Measurements from ENCODE around the gene HSPB1. TPM values are rescaled to one million over a fixed set of nuclear protein-coding genes. Genes with fewer than 3 reads are reported as not detected.

Gene HSPB1
- total and polyA plus RNA-seq, 4 donors, result 25.5 to 186 (median 104) TPM

- DNase-seq (ENCODE audit: low spot score), result no peak
- Histone ChIP-seq H3K9ac (ENCODE audit: low read depth in 1 of 2, low read length in 2 of 2) (no peak overlapping the region), H3K27me3 (ENCODE audit: control insufficient read depth in 4 of 4, insufficient read depth in 4 of 4, low read length in 3 of 4) (no peaks in the 10 kb centered on the region), H3K27ac (ENCODE audit: low read depth in 1 of 2, low read length in 2 of 2) (no peak overlapping the region), H3K4me1 (ENCODE audit: control insufficient read depth in 4 of 4, insufficient read depth in 4 of 4, low read length in 3 of 4) (peaks cover 3 to 20% (median 17%) of the 10 kb centered on the region in 4 donors), H3K36me3 (ENCODE audit: control insufficient read depth in 4 of 4, insufficient read depth in 3 of 4, low read depth in 1 of 4, low read length in 3 of 4) (no peaks in the 10 kb centered on the region), H3K9me3 (ENCODE audit: control insufficient read depth in 4 of 4, low read length in 3 of 4) (no peaks in the 10 kb centered on the region), H3K4me3 (ENCODE audit: low read depth in 1 of 3, low read length in 3 of 3) (no peak overlapping the region)
- WGBS, result 67% methylated on average over 5 of the region's 5 CpGs
- no peak for TF ChIP-seq GABPA (IDR thresholded peaks at IDR 0.05 in 1 of 2, conservative IDR thresholded peaks at IDR 0.05 in 1 of 2)
- TF ChIP-seq EGR1 (IDR thresholded peaks at IDR 0.05; ENCODE audit: low read depth in 2 of 2), result no peak
- TF ChIP-seq MAX (IDR thresholded peaks at IDR 0.05), result no peak
- TF ChIP-seq CTCF (IDR thresholded peaks at IDR 0.05; ENCODE audit: low read depth, low read length, missing input control), result no peak
- no peak for TF ChIP-seq REST (IDR thresholded peaks at IDR 0.05)
- no peak for TF ChIP-seq YY1 (IDR thresholded peaks at IDR 0.05)
- TF ChIP-seq ZBTB33 (IDR thresholded peaks at IDR 0.05), result no peak
- TF ChIP-seq RXRA (IDR thresholded peaks at IDR 0.05), result no peak
- no peak for TF ChIP-seq ATF3 (IDR thresholded peaks at IDR 0.05)
- TF ChIP-seq RAD21 (IDR thresholded peaks at IDR 0.05), result no peak
- TF ChIP-seq HNF4A (conservative IDR thresholded peaks at IDR 0.05), result no peak
- TF ChIP-seq FOXA2 (IDR thresholded peaks at IDR 0.05), result no peak
- TF ChIP-seq HNF4G (IDR thresholded peaks at IDR 0.05), result no peak
- no peak for TF ChIP-seq FOXA1 (IDR thresholded peaks at IDR 0.05)
- TF ChIP-seq JUND (IDR thresholded peaks at IDR 0.05), result no peak
- no peak for TF ChIP-seq NR2F2 (IDR thresholded peaks at IDR 0.05)
- no peak for TF ChIP-seq TAF1 (conservative IDR thresholded peaks at IDR 0.05)
- TF ChIP-seq SP1 (IDR thresholded peaks at IDR 0.05), result no peak
Measured at GRCh38 chr7:76315364-76315763, 12.9 kb downstream of the HSPB1 start.
